HepG2 (cell line): Measurements from ENCODE around the gene YEATS4. TPM values are rescaled to one million over a fixed set of nuclear protein-coding genes. Genes with fewer than 3 reads are reported as not detected.

Source experiments
- ATAC-seq: fragments of 200-7000 bp; cut with Tn5 transposase; 3 replicates; pipeline ENCODE4 v1.9.1; 2020; ENCODE audit warnings: mild to moderate bottlenecking, moderate library complexity
- BruUV-seq: library from RNA; stranded (reverse); fragments of 400-500 nt; replicated peaks from 2 replicates; lab custom pipeline; 2021; lab: Mats Ljungman, UMichigan
- CTCF ChIA-PET: fragments of 300-600 bp; formaldehyde crosslinking; extraction: SDS; loops from one replicate; lab custom pipeline; 2021; ENCODE audit warnings: low total read pairs, inconsistent platforms, low intra/inter-chr PET ratio; lab: Yijun Ruan, JAX
- POLR2A ChIA-PET: fragments of 350-600 bp; sonication (Branson Sonifier 250); formaldehyde crosslinking; loops from one replicate; lab custom pipeline; 2020; ENCODE audit warnings: antibody characterized with exemption, inconsistent platforms; lab: Yijun Ruan, JAX
- DNase-seq: peaks from one replicate; pipeline ENCODE4 v3.0.0-alpha.2; 2015; ENCODE audit warnings: low spot score
- FAIRE-seq: peaks from 3 replicates; lab custom pipeline; 2011; peaks lifted over from hg19 to GRCh38; lab: Jason Lieb, UNC
- H2AFZ ChIP-seq: one replicate; pipeline ENCODE4 v1.6.1; 2011; ENCODE audit warnings: low read length, inconsistent platforms
- H3K27ac ChIP-seq: fragments of 300-600 bp; 3 replicates; pipeline ENCODE4 v1.8.0; 2011; ENCODE audit warnings: mixed run types, mild to moderate bottlenecking, mixed read lengths, low read length, inconsistent platforms; ENCODE audit not compliant: insufficient read depth; ENCODE audit errors: extremely low read length
- H3K27me3 ChIP-seq, 2 experiments: fragments of 200-600 bp in 1 of 2; 2 replicates in 1 of 2; 3 replicates in 1 of 2; pipeline versions ENCODE4 v1.6.0 to v1.8.0; 2011; ENCODE audit warnings: low read length in 2 of 2, mild to moderate bottlenecking in 2 of 2, moderate library complexity in 2 of 2, inconsistent platforms in 1 of 2; ENCODE audit not compliant: insufficient read depth in 2 of 2, control insufficient read depth in 1 of 2
- H3K36me3 ChIP-seq, 2 experiments: fragments of 200-600 bp in 1 of 2; replicated peaks in 1 of 2; 2 replicates in 1 of 2; 3 replicates in 1 of 2; pipeline versions ENCODE4 v1.5.1 to v1.8.0; 2011; ENCODE audit warnings: low read length in 2 of 2, inconsistent platforms in 1 of 2; ENCODE audit not compliant: insufficient read depth in 2 of 2, control insufficient read depth in 1 of 2
- H3K4me1 ChIP-seq: 2 replicates; pipeline ENCODE4 v1.5.1; 2012; ENCODE audit warnings: low read length, inconsistent platforms; ENCODE audit not compliant: insufficient read depth
- H3K4me2 ChIP-seq: 2 replicates; pipeline ENCODE4 v1.6.0; 2011; ENCODE audit warnings: low read depth, low read length, inconsistent platforms
- H3K4me3 ChIP-seq, 3 experiments: fragments of 200-600 bp in 1 of 3; sonication (generic), shearing (Covaris generic) in 1 of 3; replicated peaks in 1 of 3; 2 replicates each; pipeline ENCODE4 v1.5.1; 2011 to 2016; ENCODE audit warnings: low read length in 3 of 3, inconsistent platforms in 2 of 3, low read depth in 2 of 3, mild to moderate bottlenecking in 2 of 3, control low read depth in 1 of 3, mixed read lengths in 1 of 3; ENCODE audit not compliant: insufficient read depth in 1 of 3
- H3K79me2 ChIP-seq: one replicate; pipeline ENCODE4 v1.6.1; 2011; ENCODE audit warnings: low read length, inconsistent platforms; ENCODE audit not compliant: insufficient read depth
- H3K9ac ChIP-seq: 2 replicates; pipeline ENCODE4 v1.6.0; 2011; ENCODE audit warnings: mild to moderate bottlenecking, low read depth, low read length, inconsistent platforms; ENCODE audit not compliant: insufficient read depth
- H3K9me3 ChIP-seq: 2 replicates; pipeline ENCODE4 v1.5.1; 2012; ENCODE audit warnings: mild to moderate bottlenecking, low read length
- H4K20me1 ChIP-seq: 2 replicates; pipeline ENCODE4 v1.6.0; 2011; ENCODE audit warnings: inconsistent platforms, mild to moderate bottlenecking, low read length, moderate library complexity; ENCODE audit not compliant: insufficient read depth
- ATF3 ChIP-seq: sonication (generic); formaldehyde crosslinking; IDR thresholded peaks from 2 replicates; pipeline ENCODE4 v1.4.0; 2020; ENCODE audit warnings: missing genetic modification reagents
- CSRNP2 ChIP-seq: sonication (generic); formaldehyde crosslinking; conservative IDR thresholded peaks from 2 replicates; pipeline ENCODE4 v1.8.0; 2022; ENCODE audit warnings: low read depth, missing genetic modification reagents
- ETV5 ChIP-seq: IDR thresholded peaks from 2 replicates; pipeline ENCODE4 v1.6.1; 2018; ENCODE audit warnings: missing biosample characterization, missing genetic modification reagents, inconsistent platforms, borderline replicate concordance
- FOSL2 ChIP-seq: sonication (generic); formaldehyde crosslinking; IDR thresholded peaks from 2 replicates; pipeline ENCODE4 v1.4.0; 2020; ENCODE audit warnings: missing genetic modification reagents
- GTF3A ChIP-seq: sonication (generic); formaldehyde crosslinking; conservative IDR thresholded peaks from 2 replicates; pipeline ENCODE4 v1.4.0; 2020; ENCODE audit warnings: mild to moderate bottlenecking, missing genetic modification reagents
- HNF1B ChIP-seq: sonication (generic); formaldehyde crosslinking; IDR thresholded peaks from 2 replicates; pipeline ENCODE4 v1.5.1; 2020; ENCODE audit warnings: mild to moderate bottlenecking, moderate library complexity, missing genetic modification reagents
- MEIS1 ChIP-seq: sonication (generic); formaldehyde crosslinking; IDR thresholded peaks from 2 replicates; pipeline ENCODE4 v1.9.0; 2021; ENCODE audit warnings: mild to moderate bottlenecking, missing genetic modification reagents, moderate library complexity, borderline replicate concordance
- MLX ChIP-seq: IDR thresholded peaks from 2 replicates; pipeline ENCODE4 v1.6.1; 2016
- SATB2 ChIP-seq: sonication (generic); formaldehyde crosslinking; IDR thresholded peaks from 2 replicates; pipeline ENCODE4 v1.5.0; 2020; ENCODE audit warnings: missing genetic modification reagents
- SMAD9 ChIP-seq: sonication (generic); formaldehyde crosslinking; IDR thresholded peaks from 2 replicates; pipeline ENCODE4 v1.5.1; 2020; ENCODE audit warnings: mild to moderate bottlenecking, missing genetic modification reagents
- ZBTB25 ChIP-seq: IDR thresholded peaks from 2 replicates; pipeline ENCODE4 v1.6.1; 2018; ENCODE audit warnings: missing genetic modification reagents
- ZBTB26 ChIP-seq: IDR thresholded peaks from 2 replicates; pipeline ENCODE4 v1.6.1; 2016; ENCODE audit warnings: missing compliant biosample characterization, missing genetic modification reagents, borderline replicate concordance
- ZKSCAN1 ChIP-seq: fragments of 150-350 bp; IDR thresholded peaks from 2 replicates; pipeline ENCODE4 v1.6.1; 2014; ENCODE audit warnings: low read length
- ZNF460 ChIP-seq: sonication (generic); formaldehyde crosslinking; IDR thresholded peaks from 2 replicates; pipeline ENCODE4 v1.5.1; 2020; ENCODE audit warnings: missing genetic modification reagents, mild to moderate bottlenecking, borderline replicate concordance
- ZNF816 ChIP-seq: sonication (generic); formaldehyde crosslinking; IDR thresholded peaks from 2 replicates; pipeline ENCODE4 v1.8.0; 2022; ENCODE audit warnings: missing genetic modification reagents, mild to moderate bottlenecking, borderline replicate concordance
- WGBS: methylation state at CpG from one replicate; pipeline ENCODE4 v1.1.6; 2017; ENCODE audit warnings: low lambda C conversion rate; 5-methylcytosine and 5-hydroxymethylcytosine counted together
- in situ Hi-C: cut with HindIII; loops from 2 replicates; pipeline ENCODE4 v1.10.0; 2017; ENCODE audit warnings: low pct_unique_long_range_greater_than_20kb; ENCODE audit not compliant: extremely low pct_ligation_motif_present
- intact Hi-C: fragments of 100-400 bp; cut with micrococcal nuclease; formaldehyde crosslinking; loops from one replicate; pipeline ENCODE4 v1.10.0; 2022; ENCODE audit not compliant: unreplicated experiment
- polyA plus RNA-seq, 8 experiments: library from polyadenylated mRNA; depleted of rRNA in 3 of 8; stranded (reverse) in 7 of 8; unstranded in 1 of 8; fragments of >200 nt; fragmentation: Illumina TruSeq in 4 of 8; extraction: Trizol in 4 of 8; gene quantifications; 2 replicates each; pipeline versions ENCODE4 v1.2.1 to v1.2.3, GENCODE V29; 2011 to 2016; ENCODE audit warnings: low read depth in 4 of 8, missing spikeins in 1 of 8, mixed read lengths in 1 of 8; ENCODE audit not compliant: insufficient read depth in 1 of 8
- total RNA-seq, 5 experiments: library from RNA; depleted of rRNA; stranded (reverse); fragments of >200 nt; fragmentation: Illumina TruSeq; extraction: Trizol; gene quantifications; 2 replicates each; pipeline ENCODE4 v1.2.3, GENCODE V29; 2016; ENCODE audit warnings: low read depth in 1 of 5

Gene YEATS4
- total and polyA plus RNA-seq, 2 of the 13 experiments (the other 11 are each of a cell fraction or from before 2014, with no cell fraction given), result 16.8 to 45.0 TPM

- H3K27me3 ChIP-seq, result no peaks in the 10 kb centered on the region
- H3K4me2 ChIP-seq, result no peak overlapping the region
- no TSS peak for BruUV-seq
- H3K4me3 ChIP-seq, result no peak overlapping the region
- ATAC-seq (no peak), DNase-seq (no peak), FAIRE-seq (no peak)
- no peaks in the 10 kb centered on the region for H3K9me3 ChIP-seq
- ChIA-PET CTCF (no interaction called here), POLR2A (no interaction called here)
- H3K79me2 ChIP-seq, result no peaks in the 10 kb centered on the region
- peaks cover 5% of the 10 kb centered on the region; the same call in 1 of the 2 replicates for H3K4me1 ChIP-seq
- TF ChIP-seq ETV5 (CRISPR knock-in tag) (no peak), ZKSCAN1 (no peak), MLX (CRISPR knock-in tag) (no peak), ZNF816 (no peak), CSRNP2 (CRISPR knock-in tag) (no peak), SATB2 (no peak), FOSL2 (CRISPR knock-in tag) (no peak), GTF3A (no peak), ZBTB25 (CRISPR knock-in tag) (no peak), ZBTB26 (CRISPR knock-in tag) (no peak), HNF1B (CRISPR knock-in tag) (no peak), ZNF460 (CRISPR knock-in tag) (no peak), ATF3 (CRISPR knock-in tag) (no peak), SMAD9 (CRISPR knock-in tag) (no peak), MEIS1 (no peak)
- in situ Hi-C loops (no loop called here), intact Hi-C loops (no loop called here)
- no peaks in the 10 kb centered on the region for H4K20me1 ChIP-seq
- no peak overlapping the region for H3K9ac ChIP-seq
- H3K36me3 ChIP-seq, result no peaks in the 10 kb centered on the region
- H3K27ac ChIP-seq, result no peak overlapping the region
- WGBS, result 71% methylated on average over 3 of the region's 3 CpGs
- no peak overlapping the region for H2AFZ ChIP-seq
Observed at GRCh38 chr12:69438539-69438938, 79.0 kb downstream of the YEATS4 start.
